Skin epidermis (tissue), 12 donors: ENCODE results near the gene SRP19.
"Not testable (repeated sequence)": the region's sequence is repeated elsewhere in the genome, so short reads cannot be mapped to it uniquely, and the experiment has no call there.

Experiments used
- H3K27ac ChIP-seq, 21 experiments: fragments of 200-600 bp; sonication (generic) in 11 of 21; one replicate each; pipeline ENCODE4 v1.5.0; 2020; ENCODE audit warnings: mild to moderate bottlenecking in 3 of 21, inconsistent platforms in 2 of 21, moderate library complexity in 2 of 21
- H3K4me3 ChIP-seq, 7 experiments: fragments of 200-600 bp; sonication (generic) in 2 of 7; one replicate each; pipeline ENCODE4 v1.5.0; 2020; ENCODE audit warnings: inconsistent platforms in 2 of 7, mild to moderate bottlenecking in 2 of 7, moderate library complexity in 1 of 7

Gene SRP19

DNA sequence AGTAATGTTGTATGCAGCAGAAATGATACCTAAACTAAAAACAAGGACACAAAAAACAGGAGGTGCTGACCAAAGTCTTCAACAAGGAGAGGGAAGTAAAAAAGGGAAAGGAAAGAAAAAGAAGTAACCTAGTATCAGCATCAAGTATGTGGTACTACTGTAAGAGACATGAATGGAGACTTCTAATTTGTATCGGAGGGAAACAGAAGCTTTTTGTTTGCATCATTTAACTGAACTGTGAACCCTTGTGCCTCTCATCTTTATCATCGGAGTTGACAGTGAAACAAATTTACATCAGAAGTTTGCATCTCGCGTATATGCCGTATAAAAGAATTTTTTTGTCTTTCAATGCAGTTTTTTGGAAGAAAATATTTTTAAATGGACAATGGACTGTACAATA lies 6.3 kb downstream of the SRP19 start:
- no peak overlapping the region for H3K27ac ChIP-seq
- H3K4me3 ChIP-seq = no peak overlapping the region

- no peak overlapping the region for H3K27ac ChIP-seq
- no peak overlapping the region for H3K4me3 ChIP-seq
These were observed 8.9 kb downstream of the SRP19 start for GRCh38 chr5:112869948-112870347.

GRCh38 chr5:112870966-112871365 lies 9.9 kb downstream of the SRP19 start:
- no peak overlapping the region for H3K4me3 ChIP-seq
- no peak overlapping the region for H3K27ac ChIP-seq

DNA sequence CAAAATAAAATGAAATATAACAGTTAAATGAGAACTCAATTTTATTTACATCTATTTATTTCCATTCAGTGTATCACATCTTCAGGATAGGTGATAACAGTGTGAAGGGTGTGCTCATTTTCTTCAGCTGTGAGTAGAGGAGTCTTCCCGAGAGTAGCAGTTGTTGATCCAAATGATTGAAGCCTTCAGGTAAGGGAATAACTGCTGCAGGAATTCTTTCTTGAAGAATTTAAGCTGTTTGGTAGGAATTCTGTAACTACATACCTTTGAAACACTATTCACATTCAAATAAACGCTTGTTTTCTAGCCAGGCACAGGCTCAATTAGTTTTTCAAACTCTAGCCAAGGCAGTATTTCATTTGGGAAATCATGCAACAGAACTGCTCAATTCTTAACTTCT lies 15.3 kb downstream of the SRP19 start:
- peak overlapping the region in 1 of 21 experiments; percentile 59 for H3K27ac ChIP-seq

GRCh38 chr5:112878101-112878500 lies 17.0 kb downstream of the SRP19 start:
- peak overlapping the region in 7 of 21 experiments; percentile 17 to 73 (median 43) for H3K27ac ChIP-seq

More for the DNA sequence above, 15.3 kb downstream of the SRP19 start:
- no peak overlapping the region for H3K4me3 ChIP-seq

GRCh38 chr5:112878760-112879159 lies 17.7 kb downstream of the SRP19 start:
- H3K27ac ChIP-seq = peak overlapping the region in 9 of 21 experiments; percentile 13 to 73 (median 43)
- H3K4me3 ChIP-seq = no peak overlapping the region

More at GRCh38 chr5:112878101-112878500, 17.0 kb downstream of the SRP19 start:
- no peak overlapping the region for H3K4me3 ChIP-seq

DNA sequence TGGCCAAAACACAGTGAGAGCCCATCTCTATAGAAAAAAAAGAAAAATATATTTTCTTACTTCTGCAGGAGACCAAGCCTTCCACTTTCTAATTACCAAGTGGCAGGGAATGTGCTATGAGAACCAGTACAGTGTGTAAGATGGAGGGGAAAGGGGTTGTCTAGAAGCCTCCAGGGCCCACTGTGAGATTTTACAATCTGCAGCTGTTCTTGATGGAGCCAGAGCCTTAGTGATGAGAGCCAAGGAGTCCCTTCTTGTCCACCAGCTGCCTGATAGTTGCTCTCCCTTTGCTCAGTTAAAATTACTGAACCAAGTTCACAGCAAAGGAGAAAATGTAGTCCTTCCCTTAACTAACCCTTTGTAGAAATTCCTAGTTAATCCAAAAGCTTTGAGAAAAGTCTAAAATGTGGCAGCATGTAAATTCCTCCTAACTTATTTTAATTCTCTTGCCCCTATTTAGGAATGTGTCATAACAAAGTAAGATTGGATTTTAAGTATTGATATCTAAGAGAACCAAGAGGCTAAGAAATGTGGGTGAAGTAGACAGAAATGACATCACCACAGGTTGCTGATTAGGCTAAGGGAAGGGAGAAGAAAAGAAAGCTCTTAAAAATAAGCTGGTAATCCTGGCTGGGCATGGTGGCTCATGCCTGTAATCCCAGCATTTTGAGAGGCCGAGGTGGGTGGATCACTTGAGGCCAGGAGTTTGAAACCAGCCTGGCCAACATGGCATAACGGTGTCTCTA lies 19.3 kb downstream of the SRP19 start:
- Histone ChIP-seq H3K4me3 (no peak overlapping the region), H3K27ac (peak overlapping the region in 3 of 21 experiments; percentile 3 to 59 (median 27))

- H3K27ac ChIP-seq = no peak overlapping the region
- no peak overlapping the region for H3K4me3 ChIP-seq
These were observed 22.1 kb downstream of the SRP19 start for GRCh38 chr5:112883192-112883591.

DNA sequence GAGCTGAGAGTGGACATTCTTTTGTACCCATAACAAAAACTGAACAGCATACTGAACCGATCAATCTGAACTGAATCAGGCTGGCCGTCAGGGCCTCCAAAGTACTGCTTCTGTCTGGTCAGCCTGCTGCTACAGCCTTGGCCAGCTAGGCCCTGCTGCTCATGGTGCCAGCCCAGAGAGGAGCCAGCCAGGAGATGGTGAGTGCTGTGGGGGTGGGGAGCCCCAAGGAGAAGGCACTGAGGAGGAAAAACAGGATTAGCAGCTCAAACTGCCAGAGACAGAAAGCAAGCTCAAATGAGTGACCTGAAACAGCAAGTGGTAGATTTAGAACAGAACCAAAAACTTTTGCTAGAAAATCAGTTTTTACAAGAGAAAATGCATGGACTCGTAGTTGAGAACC lies 23.9 kb downstream of the SRP19 start:
- peak overlapping the region in 2 of 21 experiments; percentile 2 to 17 for H3K27ac ChIP-seq
- H3K4me3 ChIP-seq = no peak overlapping the region

- Histone ChIP-seq H3K4me3 (no peak overlapping the region), H3K27ac (peak overlapping the region in 2 of 21 experiments; percentile 1 to 18)
These were observed 25.9 kb downstream of the SRP19 start for GRCh38 chr5:112886975-112887374.

DNA sequence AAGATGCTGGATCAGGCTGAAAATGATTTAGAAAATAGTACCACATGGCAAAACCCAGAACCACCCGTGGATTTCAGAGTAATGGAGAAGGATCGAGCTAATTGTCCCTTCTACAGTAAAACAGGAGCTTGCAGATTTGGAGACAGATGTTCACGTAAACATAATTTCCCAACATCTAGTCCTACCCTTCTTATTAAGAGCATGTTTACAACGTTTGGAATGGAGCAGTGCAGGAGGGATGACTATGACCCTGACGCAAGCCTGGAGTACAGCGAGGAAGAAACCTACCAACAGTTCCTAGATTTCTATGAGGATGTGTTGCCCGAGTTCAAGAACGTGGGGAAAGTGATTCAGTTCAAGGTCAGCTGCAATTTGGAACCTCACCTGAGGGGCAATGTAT lies 31.0 kb downstream of the SRP19 start:
- H3K4me3 ChIP-seq, H3K27ac ChIP-seq: not testable (repeated sequence)

- no peak overlapping the region for H3K4me3 ChIP-seq
- no peak overlapping the region for H3K27ac ChIP-seq
These were observed 31.7 kb downstream of the SRP19 start for GRCh38 chr5:112892776-112893175.

- H3K4me3 ChIP-seq = no peak overlapping the region
- no peak overlapping the region for H3K27ac ChIP-seq
These were observed 34.6 kb downstream of the SRP19 start for GRCh38 chr5:112895682-112896081.

DNA sequence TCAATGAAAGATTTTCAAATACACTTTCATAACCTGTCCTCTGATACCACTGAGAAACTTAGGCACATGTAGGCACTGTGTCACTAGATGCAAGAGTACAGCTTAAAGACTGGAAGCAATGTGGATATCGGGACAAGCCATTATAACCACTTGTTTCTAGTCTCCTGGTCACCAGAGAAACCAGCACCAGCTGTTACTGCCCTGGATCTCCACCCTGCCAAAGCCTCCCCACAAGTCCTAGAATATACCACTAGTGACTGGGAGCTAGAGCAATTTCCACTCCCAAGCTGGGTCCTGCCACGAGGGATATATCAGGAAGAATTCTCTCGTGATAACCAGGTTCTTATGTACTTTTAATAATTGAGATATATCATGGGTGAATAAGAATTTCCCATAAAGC lies 41.5 kb downstream of the SRP19 start:
- H3K27ac ChIP-seq = no peak overlapping the region
- no peak overlapping the region for H3K4me3 ChIP-seq

DNA sequence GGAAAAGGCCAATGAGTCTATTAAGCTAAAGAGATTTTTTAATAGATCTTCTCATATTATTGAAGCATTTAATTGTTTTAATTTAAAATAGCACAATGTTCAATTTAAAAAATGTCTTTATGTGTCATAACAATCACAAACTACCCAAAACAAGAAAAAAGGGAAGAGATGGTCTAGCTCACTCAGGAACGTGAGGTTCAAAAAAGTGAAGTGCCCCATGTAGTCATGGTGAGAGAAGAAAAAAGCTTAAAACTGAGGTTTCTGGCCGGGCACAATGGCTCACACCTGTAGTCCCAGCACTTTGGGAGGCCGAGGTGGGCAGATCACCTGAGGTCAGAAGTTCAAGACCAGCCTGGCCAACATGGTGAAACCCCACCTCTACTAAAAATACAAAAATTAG lies 43.9 kb downstream of the SRP19 start:
- H3K4me3 ChIP-seq, H3K27ac ChIP-seq: not testable (repeated sequence)

GRCh38 chr5:112906637-112907036 lies 45.5 kb downstream of the SRP19 start:
- Histone ChIP-seq H3K27ac (no peak overlapping the region), H3K4me3 (no peak overlapping the region)

DNA sequence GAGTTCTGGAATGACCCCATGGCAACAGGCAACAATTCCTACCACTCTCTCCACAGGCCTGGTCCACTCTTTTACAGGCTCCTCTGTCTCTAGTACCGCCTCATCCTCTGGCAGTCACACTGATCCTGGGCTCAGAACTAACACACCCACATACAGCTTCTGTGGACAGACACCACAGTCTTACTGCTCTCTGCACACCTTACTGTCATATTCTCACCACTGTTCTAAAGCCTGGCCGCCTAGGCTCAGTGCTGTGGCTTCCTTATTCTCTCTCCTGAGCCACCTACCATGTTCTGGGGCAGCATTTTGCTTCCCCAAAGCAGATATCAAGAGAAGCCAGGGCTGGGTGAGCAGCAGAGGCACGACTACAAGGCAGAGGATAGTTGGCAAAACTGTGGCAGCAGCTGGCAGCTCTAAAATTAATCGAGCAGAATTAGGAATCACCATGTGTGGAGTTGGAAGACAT lies 46.1 kb downstream of the SRP19 start:
- Histone ChIP-seq H3K27ac (peak overlapping the region in 3 of 21 experiments; percentile 29 to 46 (median 30)), H3K4me3 (no peak overlapping the region)

- Histone ChIP-seq H3K4me3 (no peak overlapping the region), H3K27ac (no peak overlapping the region)
These were observed 47.8 kb downstream of the SRP19 start for GRCh38 chr5:112908854-112909253.

DNA sequence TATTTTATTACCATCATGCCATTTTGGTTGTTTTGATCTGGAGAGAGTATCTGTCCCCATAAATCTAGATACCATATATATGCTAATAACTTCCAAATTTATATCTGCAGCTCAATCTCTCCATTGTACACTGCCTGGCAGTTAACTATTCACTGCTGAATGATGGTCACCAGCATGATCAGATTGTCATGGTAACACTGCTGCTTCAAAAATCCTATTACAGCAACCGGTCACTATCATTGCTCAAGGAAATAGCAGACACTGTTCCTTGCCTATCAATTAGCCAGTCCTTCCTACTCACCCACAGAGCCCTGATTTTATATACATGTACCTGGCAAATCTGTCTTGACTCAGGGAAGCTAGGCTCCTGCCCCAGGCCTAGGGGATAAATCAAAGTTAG lies 49.4 kb downstream of the SRP19 start:
- Histone ChIP-seq H3K4me3 (no peak overlapping the region), H3K27ac (no peak overlapping the region)

GRCh38 chr5:112914584-112914983 lies 53.5 kb downstream of the SRP19 start:
- Histone ChIP-seq H3K4me3 (no peak overlapping the region), H3K27ac (no peak overlapping the region)

DNA sequence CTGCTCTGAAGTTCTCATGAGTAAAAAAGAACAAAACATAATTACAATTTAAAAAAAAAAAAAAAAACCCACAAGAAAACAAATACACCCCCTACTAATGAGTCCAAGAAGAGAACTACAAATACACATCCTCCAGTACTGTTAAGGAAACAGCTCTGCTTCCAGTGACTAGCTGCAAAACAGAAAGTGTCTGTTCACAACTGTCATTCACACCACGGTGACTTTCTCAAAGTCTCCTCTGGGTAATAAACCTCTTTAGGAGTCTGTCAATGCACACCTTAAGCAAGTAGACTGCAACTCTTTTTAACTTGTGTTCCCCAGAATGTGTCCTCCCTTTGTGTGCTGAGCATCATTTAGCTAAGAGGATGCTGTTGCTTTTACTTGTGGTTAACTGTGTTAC lies 54.7 kb downstream of the SRP19 start:
- Histone ChIP-seq H3K27ac (no peak overlapping the region), H3K4me3 (no peak overlapping the region)
